Camera-type eye (tissue), 1 donor: ENCODE results near the gene PPP3CB. TPM values are rescaled to one million over a fixed set of nuclear protein-coding genes. Genes with fewer than 3 reads are reported as not detected.

Source experiments
- total RNA-seq: library from RNA; depleted of rRNA; stranded (reverse); fragments of >200 nt; gene quantifications from one replicate; pipeline ENCODE4 v1.2.3, GENCODE V29; 2014

The PPP3CB gene
- 107 TPM for total RNA-seq

GRCh38 chr10:73495884-73496674, at the start of gene PPP3CB:
TSS of gene PPP3CB (minus strand) at chr10:73496024. CDS start at chr10:73495889, 135 bp downstream.

DNA sequence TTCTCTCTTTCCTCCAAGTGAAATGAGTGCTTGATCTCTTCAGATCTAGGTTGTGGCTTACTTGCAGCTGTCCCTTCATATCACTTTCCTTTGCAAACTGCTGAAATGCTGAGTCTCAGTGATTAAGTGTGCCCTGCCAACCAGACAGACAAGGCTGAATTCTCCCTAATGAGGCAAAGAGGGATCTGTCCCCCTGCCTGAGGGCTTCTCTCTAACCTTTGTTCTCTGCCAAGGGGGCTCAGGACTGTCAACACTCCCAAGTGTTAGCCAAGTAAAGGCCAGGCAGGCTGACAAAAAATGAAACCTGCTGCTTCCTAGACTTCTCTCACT, 62.3 kb downstream of the PPP3CB start, which contains the start of gene MSS51:
MSS51 (minus strand) TSS at position 24 of the 330 bp plus-strand sequence. CDS start 5,277 bp downstream, outside the sequence.

DNA sequence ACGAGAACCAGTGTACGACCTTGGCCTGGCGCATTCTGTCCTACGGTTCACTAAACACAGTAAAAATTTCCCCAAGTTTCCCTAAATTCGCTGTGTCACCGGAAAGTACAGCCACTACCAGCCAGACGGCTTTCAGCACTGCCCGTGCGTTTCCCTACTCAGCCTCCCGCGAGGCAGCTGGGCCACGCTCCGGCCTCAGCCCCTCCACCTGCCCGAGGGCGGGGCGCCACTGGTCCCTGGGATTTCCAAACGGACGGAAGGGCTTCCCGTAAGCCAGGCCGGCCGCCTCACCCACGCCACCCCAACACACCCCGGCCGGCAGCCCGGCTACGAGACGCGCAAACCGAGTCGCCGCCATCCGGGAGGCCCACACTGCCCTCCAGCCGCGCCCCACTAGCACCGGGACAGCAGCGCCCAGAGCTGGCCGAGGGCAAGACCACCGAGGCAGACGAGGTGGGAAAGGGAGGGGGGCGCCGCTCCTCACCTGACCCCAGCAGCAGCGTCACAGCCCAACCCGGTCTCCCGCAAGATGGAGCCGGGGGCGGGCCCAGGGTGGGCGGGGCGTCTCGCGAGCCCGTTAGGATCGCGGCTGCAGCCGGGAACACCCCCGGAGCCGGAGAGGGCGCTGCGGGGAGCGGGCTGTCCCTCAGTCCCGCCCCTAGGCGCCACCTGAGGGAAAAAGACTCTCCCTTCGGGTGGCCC, 82.1 kb downstream of the PPP3CB start, which contains the start of gene ANXA7:
ANXA7 (minus strand) TSS at position 531 of the 702 bp plus-strand sequence. CDS start 13,202 bp downstream, outside the sequence.

Other genes starting within 250 kb of the PPP3CB start
- 34.0 TPM for gene DNAJC9, start 248.8 kb downstream of the PPP3CB start, total RNA-seq
- gene MRPS16, start 243.4 kb downstream of the PPP3CB start, total RNA-seq = 53.2 TPM
- gene CFAP70, start 137.2 kb downstream of the PPP3CB start, total RNA-seq = 4.9 TPM
- gene ANXA7, start 82.0 kb downstream of the PPP3CB start, total RNA-seq = 68.4 TPM
- gene MSS51, start 62.5 kb downstream of the PPP3CB start, total RNA-seq = 3.6 TPM
- 54.2 TPM for gene USP54, start 95.3 kb upstream of the PPP3CB start, total RNA-seq
- 18.0 TPM for gene MYOZ1, start 145.4 kb upstream of the PPP3CB start, total RNA-seq
- 2.5 TPM for gene SYNPO2L, start 160.0 kb upstream of the PPP3CB start, total RNA-seq
- 8.0 TPM for gene AGAP5, start 202.1 kb upstream of the PPP3CB start, total RNA-seq
- 60.9 TPM for gene SEC24C, start 248.3 kb upstream of the PPP3CB start, total RNA-seq